Glutamatergic neuron (in vitro differentiated cells): ENCODE data around the gene SLC35G6. TPM values are rescaled to one million over a fixed set of nuclear protein-coding genes. Genes with fewer than 3 reads are reported as not detected.
A peak's percentile ranks its signal among the peaks of the same experiment; 100 is the strongest.
"Not testable (repeated sequence)": the region's sequence is repeated elsewhere in the genome, so short reads cannot be mapped to it uniquely, and the experiment has no call there.

Experiments used
- DNase-seq: peaks from one replicate; pipeline ENCODE4 v3.0.0; 2022
- H3K27ac Mint-ChIP-seq: one replicate; pipeline ENCODE4 v1.8.0; 2020; ENCODE audit warnings: mild to moderate bottlenecking, mixed read lengths, inconsistent platforms; ENCODE audit not compliant: unreplicated experiment
- H3K27me3 Mint-ChIP-seq: one replicate; pipeline ENCODE4 v1.8.0; 2020; ENCODE audit warnings: mild to moderate bottlenecking, moderate library complexity, mixed read lengths, inconsistent platforms; ENCODE audit not compliant: unreplicated experiment
- H3K36me3 Mint-ChIP-seq: one replicate; pipeline ENCODE4 v1.8.0; 2020; ENCODE audit warnings: mild to moderate bottlenecking, mixed read lengths, inconsistent platforms; ENCODE audit not compliant: unreplicated experiment
- H3K4me1 Mint-ChIP-seq: one replicate; pipeline ENCODE4 v1.8.0; 2020; ENCODE audit warnings: mild to moderate bottlenecking, low read depth, mixed read lengths, inconsistent platforms; ENCODE audit not compliant: unreplicated experiment
- H3K4me3 Mint-ChIP-seq: one replicate; pipeline ENCODE4 v1.8.0; 2020; ENCODE audit warnings: mild to moderate bottlenecking, mixed read lengths, inconsistent platforms; ENCODE audit not compliant: unreplicated experiment
- H3K9me3 Mint-ChIP-seq: one replicate; pipeline ENCODE4 v1.8.0; 2020; ENCODE audit warnings: mild to moderate bottlenecking, moderate library complexity, mixed read lengths, inconsistent platforms; ENCODE audit not compliant: unreplicated experiment
- CTCF ChIP-seq: fragments of 200-600 bp; sonication (generic); IDR thresholded peaks from one replicate; pipeline ENCODE4 v1.5.0; 2021; ENCODE audit not compliant: partially characterized antibody, unreplicated experiment
- long read RNA-seq: library from polyadenylated mRNA; unstranded; transcript quantifications from one replicate; pipeline ENCODE4 v2.0.0, GENCODE V29; 2020; ENCODE audit not compliant: unreplicated experiment
- total RNA-seq: library from RNA; stranded (reverse); fragmentation: NEBNext Ultra II Directional; extraction: Animal tissue kit (Norgen Biotek cat#: 25700); gene quantifications from one replicate; pipeline ENCODE4 v1.2.1, GENCODE V29; 2021; ENCODE audit not compliant: unreplicated experiment

Gene SLC35G6
- 0.34 TPM for total RNA-seq
- long read RNA-seq = 0 reads

- not testable (repeated sequence) for DNase-seq, H3K36me3 Mint-ChIP-seq
- Mint-ChIP-seq H3K4me1 (peaks cover 45% of the 10 kb centered on the region), H3K27ac (peak within 1 kb of the TSS; percentile 98), H3K4me3 (peak within 1 kb of the TSS; percentile 98), H3K9me3 (peaks cover 28% of the 10 kb centered on the region), H3K27me3 (peaks cover 20% of the 10 kb centered on the region)
These were observed at the start of gene SLC35G6 for GRCh38 chr17:7481275-7481674. SLC35G6 (plus strand) TSS chr17:7481446; CDS start chr17:7481517, 71 bp downstream.

GRCh38 chr17:7432296-7432695, 49.0 kb upstream of the SLC35G6 start:
- peaks cover 10% of the 10 kb centered on the region for H3K27me3 Mint-ChIP-seq
- no peak overlapping the region for H3K27ac Mint-ChIP-seq
- TF ChIP-seq CTCF = no peak
- H3K4me1 Mint-ChIP-seq = peaks cover 3% of the 10 kb centered on the region
- H3K9me3 Mint-ChIP-seq = peaks cover 9% of the 10 kb centered on the region
- DNase-seq = no peak
- no peaks in the 10 kb centered on the region for H3K36me3 Mint-ChIP-seq
- no peak overlapping the region for H3K4me3 Mint-ChIP-seq

GRCh38 chr17:7435676-7436555, 45.3 kb upstream of the SLC35G6 start:
- Mint-ChIP-seq H3K27ac (no peak overlapping the region), H3K27me3 (peaks cover 19% of the 10 kb centered on the region), H3K36me3 (no peaks in the 10 kb centered on the region), H3K9me3 (peaks cover 20% of the 10 kb centered on the region), H3K4me1 (peaks cover 12% of the 10 kb centered on the region), H3K4me3 (peak overlapping the region; percentile 87)
- no peak for TF ChIP-seq CTCF
- DNase-seq = peak; percentile 53

- Mint-ChIP-seq H3K9me3 (peaks cover 18% of the 10 kb centered on the region), H3K27ac (no peak overlapping the region), H3K36me3 (no peaks in the 10 kb centered on the region), H3K4me1 (peaks cover 17% of the 10 kb centered on the region), H3K27me3 (peaks cover 19% of the 10 kb centered on the region), H3K4me3 (peak overlapping the region; percentile 87)
- TF ChIP-seq CTCF = peak; percentile 54
- DNase-seq = peak; percentile 88
These were observed 44.5 kb upstream of the SLC35G6 start for GRCh38 chr17:7436556-7437368.

- H3K4me3 Mint-ChIP-seq = peak overlapping the region; percentile 86
- H3K9me3 Mint-ChIP-seq = peaks cover 18% of the 10 kb centered on the region
- peaks cover 21% of the 10 kb centered on the region for H3K27me3 Mint-ChIP-seq
- no peak for TF ChIP-seq CTCF
- no peaks in the 10 kb centered on the region for H3K36me3 Mint-ChIP-seq
- peak overlapping the region; percentile 38 for H3K27ac Mint-ChIP-seq
- no peak for DNase-seq
- H3K4me1 Mint-ChIP-seq = peaks cover 17% of the 10 kb centered on the region
These were observed 43.8 kb upstream of the SLC35G6 start for GRCh38 chr17:7437369-7437863.
